ENCODE data around the gene ZNF750.

- TF ChIP-seq CTCF (IDR thresholded peaks at IDR 0.05; ENCODE audit: insufficient read depth, low read depth, low read length) (no peak), EZH2 (IDR thresholded peaks at IDR 0.05; ENCODE audit: insufficient read depth, low read length) (no peak)
Measured at GRCh38 chr17:82791532-82791931, 48.3 kb downstream of the ZNF750 start.
